Neural crest cell (in vitro differentiated cells): Measurements from ENCODE around the gene SORCS2. TPM values are rescaled to one million over a fixed set of nuclear protein-coding genes. Genes with fewer than 3 reads are reported as not detected.

Experiments
- DNase-seq: peaks from one replicate; pipeline ENCODE4 v3.0.0; 2021; ENCODE audit warnings: low read depth, mixed read lengths, low spot score
- H3K27ac Mint-ChIP-seq: one replicate; pipeline ENCODE4 v1.8.0; 2021; ENCODE audit warnings: mild to moderate bottlenecking, mixed read lengths; ENCODE audit not compliant: unreplicated experiment
- H3K27me3 Mint-ChIP-seq: 2 replicates; pipeline ENCODE4 v1.8.0; 2021; ENCODE audit warnings: low read depth, mild to moderate bottlenecking, mixed read lengths
- H3K36me3 Mint-ChIP-seq: 2 replicates; pipeline ENCODE4 v1.8.0; 2021; ENCODE audit warnings: low read depth, mild to moderate bottlenecking, mixed read lengths
- H3K4me1 Mint-ChIP-seq: 2 replicates; pipeline ENCODE4 v1.8.0; 2021; ENCODE audit warnings: mixed read lengths
- H3K4me3 Mint-ChIP-seq: one replicate; pipeline ENCODE4 v1.8.0; 2021; ENCODE audit warnings: mild to moderate bottlenecking, mixed read lengths
- H3K9me3 Mint-ChIP-seq: 2 replicates; pipeline ENCODE4 v1.8.0; 2021; ENCODE audit warnings: mixed read lengths
- CTCF ChIP-seq: fragments of 200-600 bp; sonication (generic); conservative IDR thresholded peaks from 2 replicates; pipeline ENCODE4 v1.5.0; 2021; ENCODE audit warnings: antibody characterized with exemption, mild to moderate bottlenecking
- total RNA-seq: library from RNA; stranded (reverse); gene quantifications from 2 replicates; pipeline ENCODE4 v1.2.1, GENCODE V29; 2021

The SORCS2 gene
- total RNA-seq, 1 donor from 2014 or later = 1.1 TPM

GRCh38 chr4:7516096-7516772, 323.9 kb downstream of the SORCS2 start:
- H3K4me3 Mint-ChIP-seq = no peak overlapping the region
- H3K4me1 Mint-ChIP-seq = peaks cover 21% of the 10 kb centered on the region
- TF ChIP-seq CTCF = no peak
- no peaks in the 10 kb centered on the region for H3K36me3 Mint-ChIP-seq
- peaks cover 23% of the 10 kb centered on the region for H3K27me3 Mint-ChIP-seq
- H3K27ac Mint-ChIP-seq = no peak overlapping the region
- no peak for DNase-seq
- no peaks in the 10 kb centered on the region for H3K9me3 Mint-ChIP-seq

GRCh38 chr4:7516773-7517144, 324.4 kb downstream of the SORCS2 start:
- no peaks in the 10 kb centered on the region for H3K9me3 Mint-ChIP-seq
- no peak for DNase-seq
- H3K27me3 Mint-ChIP-seq = peaks cover 26% of the 10 kb centered on the region
- H3K36me3 Mint-ChIP-seq = no peaks in the 10 kb centered on the region
- H3K27ac Mint-ChIP-seq = no peak overlapping the region
- no peak overlapping the region for H3K4me3 Mint-ChIP-seq
- no peak for TF ChIP-seq CTCF
- H3K4me1 Mint-ChIP-seq = peaks cover 21% of the 10 kb centered on the region

- Mint-ChIP-seq H3K27ac (peak overlapping the region; percentile 27), H3K9me3 (no peaks in the 10 kb centered on the region), H3K4me1 (peaks cover 15% of the 10 kb centered on the region), H3K27me3 (peaks cover 37% of the 10 kb centered on the region), H3K36me3 (no peaks in the 10 kb centered on the region), H3K4me3 (no peak overlapping the region)
- DNase-seq = no peak
- TF ChIP-seq CTCF = no peak
Measured at GRCh38 chr4:7518871-7519637, 326.7 kb downstream of the SORCS2 start.

GRCh38 chr4:7519638-7520376, 327.5 kb downstream of the SORCS2 start:
- H3K36me3 Mint-ChIP-seq = no peaks in the 10 kb centered on the region
- TF ChIP-seq CTCF = no peak
- peaks cover 37% of the 10 kb centered on the region for H3K27me3 Mint-ChIP-seq
- DNase-seq = no peak
- H3K4me1 Mint-ChIP-seq = peaks cover 14% of the 10 kb centered on the region
- no peaks in the 10 kb centered on the region for H3K9me3 Mint-ChIP-seq
- peak overlapping the region; percentile 27 for H3K27ac Mint-ChIP-seq
- no peak overlapping the region for H3K4me3 Mint-ChIP-seq

- H3K27ac Mint-ChIP-seq = no peak overlapping the region
- no peaks in the 10 kb centered on the region for H3K36me3 Mint-ChIP-seq
- peaks cover 5% of the 10 kb centered on the region for H3K4me1 Mint-ChIP-seq
- no peak for TF ChIP-seq CTCF
- DNase-seq = no peak
- no peak overlapping the region for H3K4me3 Mint-ChIP-seq
- H3K9me3 Mint-ChIP-seq = no peaks in the 10 kb centered on the region
- peaks cover 37% of the 10 kb centered on the region for H3K27me3 Mint-ChIP-seq
Measured at GRCh38 chr4:7521666-7522065, 329.3 kb downstream of the SORCS2 start.
